Mesenchymal stem cell (in vitro differentiated cells and primary cell): ENCODE data around the gene PTPN22.

ENCODE experiments used
- DNase-seq: peaks from one replicate; pipeline ENCODE4 v3.0.0-alpha.2; 2013
- H2AFZ ChIP-seq: one replicate; pipeline ENCODE4 v1.6.1; 2013; ENCODE audit warnings: low read depth, mild to moderate bottlenecking, control low read depth, inconsistent platforms, low read length, moderate library complexity
- H2AK5ac ChIP-seq: 2 replicates; pipeline ENCODE4 v1.6.1; 2013; ENCODE audit warnings: low read length, moderate library complexity, mild to moderate bottlenecking, inconsistent platforms; ENCODE audit not compliant: severe bottlenecking
- H2BK120ac ChIP-seq: one replicate; pipeline ENCODE4 v1.6.1; 2013; ENCODE audit warnings: low read depth, mild to moderate bottlenecking, inconsistent platforms, low read length, moderate library complexity
- H2BK12ac ChIP-seq, 2 experiments: one replicate each; pipeline ENCODE4 v1.6.1; 2013; ENCODE audit warnings: inconsistent platforms in 2 of 2, low read length in 2 of 2, mild to moderate bottlenecking in 2 of 2, moderate library complexity in 2 of 2, control low read depth in 1 of 2
- H2BK15ac ChIP-seq: one replicate; pipeline ENCODE4 v1.6.1; 2013; ENCODE audit warnings: mild to moderate bottlenecking, low read depth, inconsistent platforms; ENCODE audit not compliant: poor library complexity, severe bottlenecking
- H2BK5ac ChIP-seq: 2 replicates; pipeline ENCODE4 v1.6.1; 2013; ENCODE audit warnings: low read depth, mild to moderate bottlenecking, low read length, control low read depth, inconsistent platforms; ENCODE audit not compliant: poor library complexity, severe bottlenecking
- H3K14ac ChIP-seq, 2 experiments: one replicate each; pipeline ENCODE4 v1.6.1; 2013; ENCODE audit warnings: inconsistent platforms in 2 of 2, low read length in 2 of 2, control low read depth in 1 of 2, mild to moderate bottlenecking in 1 of 2, moderate library complexity in 1 of 2
- H3K18ac ChIP-seq, 2 experiments: one replicate each; pipeline ENCODE4 v1.6.1; 2013; ENCODE audit warnings: inconsistent platforms in 2 of 2, low read length in 2 of 2, control low read depth in 1 of 2, low read depth in 1 of 2, mild to moderate bottlenecking in 1 of 2
- H3K23ac ChIP-seq, 2 experiments: one replicate each; pipeline ENCODE4 v1.6.1; 2013; ENCODE audit warnings: inconsistent platforms in 2 of 2, low read length in 2 of 2, mild to moderate bottlenecking in 2 of 2, moderate library complexity in 2 of 2, control low read depth in 1 of 2
- H3K27ac ChIP-seq: 2 replicates; pipeline ENCODE4 v1.5.1; 2013; ENCODE audit warnings: mild to moderate bottlenecking, moderate library complexity, low read length, control low read depth, inconsistent platforms; ENCODE audit not compliant: poor library complexity, severe bottlenecking
- H3K27me3 ChIP-seq, 2 experiments: 2 replicates each; pipeline versions ENCODE4 v1.6.1 to v1.7.0; 2013; ENCODE audit warnings: low read length in 2 of 2, mild to moderate bottlenecking in 2 of 2, moderate library complexity in 2 of 2, control low read depth in 1 of 2, inconsistent platforms in 1 of 2; ENCODE audit not compliant: control insufficient read depth in 1 of 2, insufficient read depth in 1 of 2
- H3K36me3 ChIP-seq, 2 experiments: 2 replicates each; pipeline versions ENCODE4 v1.6.1 to v1.7.0; 2013; ENCODE audit warnings: low read length in 2 of 2, control low read depth in 1 of 2, inconsistent platforms in 1 of 2, low read depth in 1 of 2, mild to moderate bottlenecking in 1 of 2; ENCODE audit not compliant: insufficient read depth in 2 of 2, control insufficient read depth in 1 of 2
- H3K4ac ChIP-seq, 2 experiments: one replicate each; pipeline ENCODE4 v1.6.1; 2013; ENCODE audit warnings: inconsistent platforms in 2 of 2, low read length in 2 of 2, mild to moderate bottlenecking in 2 of 2, moderate library complexity in 2 of 2, control low read depth in 1 of 2, low read depth in 1 of 2
- H3K4me1 ChIP-seq: 2 replicates; pipeline ENCODE4 v1.6.1; 2013; ENCODE audit warnings: low read depth, low read length, control low read depth; ENCODE audit not compliant: control insufficient read depth, insufficient read depth
- H3K4me2 ChIP-seq: 2 replicates; pipeline ENCODE4 v1.6.1; 2013; ENCODE audit warnings: low read length, mild to moderate bottlenecking, inconsistent platforms; ENCODE audit not compliant: poor library complexity, severe bottlenecking
- H3K4me3 ChIP-seq, 2 experiments: 2 replicates each; pipeline versions ENCODE4 v1.5.1 to v1.7.0; 2013; ENCODE audit warnings: low read length in 2 of 2, mild to moderate bottlenecking in 2 of 2, control low read depth in 1 of 2, low read depth in 1 of 2; ENCODE audit not compliant: insufficient read depth in 1 of 2
- H3K79me1 ChIP-seq: replicated peaks from 2 replicates; pipeline ENCODE4 v1.6.1; 2013; ENCODE audit warnings: mild to moderate bottlenecking, control low read depth, low read length, inconsistent platforms; ENCODE audit not compliant: poor library complexity, severe bottlenecking
- H3K9ac ChIP-seq: 2 replicates; pipeline ENCODE4 v1.7.0; 2013; ENCODE audit warnings: mild to moderate bottlenecking, low read length, moderate library complexity
- H3K9me3 ChIP-seq: 2 replicates; pipeline ENCODE4 v1.7.0; 2013; ENCODE audit warnings: mild to moderate bottlenecking, low read length; ENCODE audit not compliant: control insufficient read depth
- H4K8ac ChIP-seq: one replicate; pipeline ENCODE4 v1.6.1; 2013; ENCODE audit warnings: inconsistent platforms, mild to moderate bottlenecking, low read length, moderate library complexity
- H4K91ac ChIP-seq: one replicate; pipeline ENCODE4 v1.6.1; 2013; ENCODE audit warnings: mild to moderate bottlenecking, low read length, inconsistent platforms
- WGBS: methylation state at CpG from one replicate; pipeline ENCODE4 v1.1.7; 2013; ENCODE audit warnings: mixed read lengths; 5-methylcytosine and 5-hydroxymethylcytosine counted together

PTPN22 gene

GRCh38 chr1:113811156-113811887, 60.2 kb downstream of the PTPN22 start:
- H3K9me3 ChIP-seq, result no peaks in the 10 kb centered on the region
- peak overlapping the region; percentile 17 for H3K27ac ChIP-seq
- H3K79me1 ChIP-seq, result no peaks in the 10 kb centered on the region
- peak overlapping the region in 1 of 2 experiments; percentile 95 for H3K14ac ChIP-seq
- peak overlapping the region; percentile 72 for H4K91ac ChIP-seq
- no peak overlapping the region for H2AK5ac ChIP-seq
- peak overlapping the region; percentile 35 to 98 for H3K4ac ChIP-seq
- no peak overlapping the region for H2BK5ac ChIP-seq
- H3K4me2 ChIP-seq, result peak overlapping the region; percentile 82
- peak overlapping the region in 1 of 2 experiments; percentile 34 for H2BK12ac ChIP-seq
- no peaks in the 10 kb centered on the region for H3K27me3 ChIP-seq
- H3K23ac ChIP-seq, result peak overlapping the region in 1 of 2 experiments; percentile 98
- DNase-seq, result peak; percentile 44
- no peaks in the 10 kb centered on the region for H3K36me3 ChIP-seq
- peak overlapping the region; percentile 76 for H2AFZ ChIP-seq
- H3K4me3 ChIP-seq, result peak overlapping the region; percentile 88 to 96
- peak overlapping the region; percentile 91 to 93 for H3K18ac ChIP-seq
- peak overlapping the region; percentile 73 for H2BK15ac ChIP-seq
- WGBS, result under 1% methylated on average over 29 of the region's 29 CpGs
- peak overlapping the region; percentile 98 for H3K9ac ChIP-seq
- peak overlapping the region; percentile 87 for H4K8ac ChIP-seq
- peaks cover 2% of the 10 kb centered on the region for H3K4me1 ChIP-seq
- H2BK120ac ChIP-seq, result peak overlapping the region; percentile 89

DNA sequence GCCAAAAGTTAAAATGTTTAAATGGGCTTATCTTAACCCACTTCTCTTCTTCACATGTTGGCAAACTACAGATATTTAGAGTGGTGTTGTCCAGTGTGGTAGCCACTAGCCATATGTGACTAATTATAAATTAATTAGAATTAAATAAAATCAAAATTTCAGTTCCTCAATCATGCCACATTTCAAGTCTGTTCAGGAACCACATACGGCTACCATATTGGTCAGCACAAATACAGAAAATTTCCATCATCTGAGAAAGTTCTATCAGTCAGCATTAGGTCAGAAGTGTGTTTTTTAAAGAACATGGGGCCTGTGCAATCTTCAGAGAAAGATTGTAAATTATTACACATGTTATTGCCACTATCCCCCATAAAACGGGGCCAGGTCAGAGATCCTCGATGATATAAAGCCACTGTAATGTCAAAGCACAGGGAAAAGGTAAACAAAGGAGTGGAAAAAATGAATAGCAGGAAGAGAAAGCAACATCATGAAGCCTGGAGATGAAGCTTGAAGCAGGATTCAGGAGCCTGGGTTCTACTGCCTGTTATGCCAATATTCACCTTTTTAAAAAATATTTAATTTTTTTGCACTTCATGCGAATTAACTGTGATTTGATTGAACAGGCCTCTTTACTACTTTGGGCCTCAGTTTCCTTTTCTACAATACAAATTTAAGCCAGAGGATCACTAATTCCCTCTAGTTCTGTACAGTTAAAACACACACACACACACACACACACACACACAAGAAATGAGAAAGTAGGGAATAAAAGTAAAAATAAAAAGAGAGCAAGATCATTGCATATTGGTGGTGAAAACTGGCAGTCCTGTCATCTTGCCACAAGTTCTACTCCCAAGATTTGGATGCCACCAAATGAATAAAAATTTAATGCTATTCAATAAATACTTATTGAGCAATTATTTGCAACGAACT, 61.6 kb downstream of the PTPN22 start:
- H3K14ac ChIP-seq, result no peak overlapping the region
- no peaks in the 10 kb centered on the region for H3K36me3 ChIP-seq
- H2BK15ac ChIP-seq, result no peak overlapping the region
- peaks cover 4% of the 10 kb centered on the region for H3K4me1 ChIP-seq
- no peak overlapping the region for H3K23ac ChIP-seq
- H2BK12ac ChIP-seq, result no peak overlapping the region
- H2BK120ac ChIP-seq, result no peak overlapping the region
- WGBS, result 46% methylated on average over 5 of the region's 5 CpGs
- H4K91ac ChIP-seq, result no peak overlapping the region
- H3K18ac ChIP-seq, result no peak overlapping the region
- peak; percentile 87 for DNase-seq
- no peak overlapping the region for H2AK5ac ChIP-seq
- H4K8ac ChIP-seq, result no peak overlapping the region
- H3K4me2 ChIP-seq, result peak overlapping the region; percentile 63
- H2BK5ac ChIP-seq, result no peak overlapping the region
- no peak overlapping the region for H2AFZ ChIP-seq
- peak overlapping the region; percentile 98 for H3K9ac ChIP-seq
- H3K9me3 ChIP-seq, result no peaks in the 10 kb centered on the region
- H3K27ac ChIP-seq, result no peak overlapping the region
- H3K4ac ChIP-seq, result no peak overlapping the region
- peaks cover 3% of the 10 kb centered on the region for H3K79me1 ChIP-seq
- H3K4me3 ChIP-seq, result peak overlapping the region in 1 of 2 experiments; percentile 88
- no peaks in the 10 kb centered on the region for H3K27me3 ChIP-seq

DNA sequence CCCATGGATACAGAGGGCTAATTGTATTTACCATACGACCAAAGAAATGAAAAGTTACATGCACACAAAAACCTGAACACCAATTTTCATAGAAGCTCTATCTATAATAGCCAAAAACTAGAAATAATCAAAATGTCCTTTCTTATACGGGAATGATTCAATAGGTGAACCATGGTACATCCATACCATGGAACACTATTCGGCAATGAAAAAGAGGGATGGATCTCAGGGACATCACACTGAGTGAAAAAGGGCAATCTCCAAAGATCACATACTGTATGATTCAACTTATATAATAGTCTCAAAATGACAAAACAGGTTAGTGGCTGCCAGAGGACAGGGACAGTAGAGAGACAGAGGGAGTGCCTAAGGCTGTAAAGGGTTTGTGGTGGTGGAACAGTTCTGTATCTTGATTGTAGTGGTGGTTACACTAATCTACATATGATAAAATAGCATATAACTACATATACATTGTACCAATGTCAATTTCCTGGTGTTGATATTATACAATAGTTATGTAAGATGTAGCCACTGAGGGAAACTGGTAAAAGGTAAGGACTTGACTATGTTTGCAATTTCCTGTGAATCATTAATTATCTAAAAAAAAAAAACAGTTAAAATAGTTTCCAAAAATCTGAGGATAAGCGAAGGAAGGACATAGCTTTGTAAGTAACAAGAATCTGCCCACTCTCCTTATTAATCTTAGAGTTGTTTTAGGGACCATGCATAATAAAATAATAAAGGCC, 62.9 kb downstream of the PTPN22 start:
- no peak overlapping the region for H2AFZ ChIP-seq

More for the DNA sequence above, 62.9 kb downstream of the PTPN22 start:
- no peak overlapping the region for H3K27ac ChIP-seq
- H3K4me2 ChIP-seq, result no peak overlapping the region
- no peak overlapping the region for H2BK12ac ChIP-seq
- WGBS, result 100% methylated on average over 3 of the region's 4 CpGs
- no peaks in the 10 kb centered on the region for H3K36me3 ChIP-seq
- H3K14ac ChIP-seq, result no peak overlapping the region
- no peak for DNase-seq
- no peak overlapping the region for H4K91ac ChIP-seq
- H3K9me3 ChIP-seq, result no peaks in the 10 kb centered on the region
- H3K23ac ChIP-seq, result no peak overlapping the region
- no peak overlapping the region for H3K4ac ChIP-seq
- no peaks in the 10 kb centered on the region for H3K27me3 ChIP-seq
- no peak overlapping the region for H4K8ac ChIP-seq
- H3K79me1 ChIP-seq, result peaks cover 3% of the 10 kb centered on the region
- H2BK5ac ChIP-seq, result no peak overlapping the region
- peaks cover 5% of the 10 kb centered on the region for H3K4me1 ChIP-seq
- no peak overlapping the region for H3K18ac ChIP-seq
- peak overlapping the region; percentile 4 for H3K9ac ChIP-seq
- H2BK15ac ChIP-seq, result no peak overlapping the region
- no peak overlapping the region for H3K4me3 ChIP-seq
- H2BK120ac ChIP-seq, result no peak overlapping the region
- H2AK5ac ChIP-seq, result no peak overlapping the region
